Ovary (tissue), 9 donors: ENCODE results near the gene NAT10. TPM values are rescaled to one million over a fixed set of nuclear protein-coding genes. Genes with fewer than 3 reads are reported as not detected.

Experiments
- DNase-seq, 5 donors: peaks; one replicate each; pipeline ENCODE4 v3.0.0-alpha.2; 2019 to 2020
- H3K27ac ChIP-seq, 2 donors: fragments of 200-600 bp; one replicate each; pipeline versions ENCODE4 v1.5.1 to v1.8.0; 2019 to 2022
- H3K27me3 ChIP-seq: fragments of 200-600 bp; one replicate; pipeline ENCODE4 v1.8.0; 2022
- H3K36me3 ChIP-seq: fragments of 200-600 bp; sonication (generic); one replicate; pipeline ENCODE4 v1.5.1; 2019
- H3K4me1 ChIP-seq: one replicate; pipeline ENCODE4 v1.8.1; 2013; ENCODE audit warnings: mild to moderate bottlenecking, moderate library complexity; ENCODE audit not compliant: insufficient read depth
- H3K4me3 ChIP-seq: fragments of 200-600 bp; sonication (generic); one replicate; pipeline ENCODE4 v1.5.1; 2017
- H3K9me3 ChIP-seq, 2 donors: fragments of 200-600 bp in 1 of 2; sonication (generic) in 1 of 2; one replicate each; pipeline versions ENCODE4 v1.5.1 to v1.8.1; 2013 to 2019; ENCODE audit warnings: mild to moderate bottlenecking in 1 of 2, moderate library complexity in 1 of 2
- EP300 ChIP-seq: sonication (generic); formaldehyde crosslinking; IDR thresholded peaks from one replicate; pipeline ENCODE4 v1.6.1; 2017; ENCODE audit warnings: antibody characterized with exemption
- POLR2A ChIP-seq: fragments of 450-650 bp; IDR thresholded peaks from one replicate; pipeline ENCODE4 v1.6.1; 2017; ENCODE audit warnings: antibody characterized with exemption, mild to moderate bottlenecking, moderate library complexity
- WGBS, 3 donors: extraction: QIAGEN DNeasy Blood & Tissue Kit in 1 of 3; methylation state at CpG; one replicate each; pipeline versions ENCODE4 v1.1.5 to v1.1.7; 2013 to 2017; 5-methylcytosine and 5-hydroxymethylcytosine counted together
- intact Hi-C, 4 donors: fragments of 100-400 bp; cut with DNase I; formaldehyde crosslinking; loops; one replicate each; pipeline versions ENCODE4 v1.11.0 to v1.15.1; 2022 to 2023
- polyA plus RNA-seq, 2 donors: library from polyadenylated mRNA; stranded (reverse); fragments of 200-250 nt in 1 of 2; fragments of 350-450 nt in 1 of 2; fragmentation: Illumina TruSeq in 1 of 2; extraction: RNeasy Lipid Tissue Mini Kit (QIAGEN cat#74804) in 1 of 2; gene quantifications; one replicate each; pipeline ENCODE4 v1.2.3, GENCODE V29; 2013 to 2014
- total RNA-seq, 7 donors: library from RNA; depleted of rRNA in 2 of 7; stranded (reverse); fragments of >200 nt in 2 of 7; fragmentation: NEBNext Ultra II Directional in 3 of 7; extraction: Animal tissue kit (Norgen Biotek cat#: 25700) in 3 of 7; gene quantifications; one replicate each; pipeline versions ENCODE4 v1.1.0 to v1.2.4, GENCODE V29; 2016 to 2023
- TF ChIP-seq, protein P1 (sequence below), 3 donors: fragments of 450-650 bp in 2 of 3; fragments of 200-600 bp in 1 of 3; IDR thresholded peaks; one replicate each; pipeline versions ENCODE4 v1.5.1 to v1.8.0; 2016 to 2022; ENCODE audit warnings: antibody characterized with exemption in 3 of 3, mild to moderate bottlenecking in 1 of 3
- donor health status: DM: no; HTN: no; CAD: no; lungs with moderate emphysema.
- donor health status: DM: no; HTN: no; CAD: no.
- donor health status: Bipolar disorder and iron deficiency.
- donor health status: DM: yes; HTN: yes; CAD: no.
- donor health status: DM: no; HTN: no; CAD: no.
- donor health status: DM: yes; HTN: yes; CAD: no.

Gene NAT10
- total and polyA plus RNA-seq, 9 donors = 19.8 to 60.9 (median 49.1) TPM

DNA sequence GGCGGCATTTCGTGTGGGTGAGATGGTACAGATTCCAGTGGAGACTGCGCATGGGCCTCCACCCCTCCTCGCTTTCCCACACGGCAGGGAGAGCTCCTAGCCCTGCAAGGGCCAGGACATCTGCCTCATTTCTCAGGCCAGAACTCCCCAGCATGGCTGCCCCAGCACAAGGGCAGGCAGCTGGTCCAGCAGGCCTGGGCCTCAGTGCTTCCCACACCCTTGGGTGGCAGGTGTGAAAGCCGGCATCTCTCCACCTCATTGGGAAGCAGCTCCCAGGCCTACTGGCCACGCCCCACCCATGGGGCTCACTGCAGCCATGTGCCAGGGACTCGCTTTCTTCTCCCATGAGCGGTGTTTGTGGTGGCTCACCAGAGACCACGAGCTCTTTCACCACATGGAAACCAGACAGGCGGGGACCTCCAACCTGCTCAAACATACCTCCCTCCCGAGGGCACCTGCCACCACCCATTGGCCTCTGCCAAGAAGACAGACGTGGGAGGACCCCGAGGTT lies 79.1 kb downstream of the NAT10 start:
- TF ChIP-seq POLR2A = no peak
- TF ChIP-seq EP300 = no peak
- TF ChIP-seq, protein P1, sequence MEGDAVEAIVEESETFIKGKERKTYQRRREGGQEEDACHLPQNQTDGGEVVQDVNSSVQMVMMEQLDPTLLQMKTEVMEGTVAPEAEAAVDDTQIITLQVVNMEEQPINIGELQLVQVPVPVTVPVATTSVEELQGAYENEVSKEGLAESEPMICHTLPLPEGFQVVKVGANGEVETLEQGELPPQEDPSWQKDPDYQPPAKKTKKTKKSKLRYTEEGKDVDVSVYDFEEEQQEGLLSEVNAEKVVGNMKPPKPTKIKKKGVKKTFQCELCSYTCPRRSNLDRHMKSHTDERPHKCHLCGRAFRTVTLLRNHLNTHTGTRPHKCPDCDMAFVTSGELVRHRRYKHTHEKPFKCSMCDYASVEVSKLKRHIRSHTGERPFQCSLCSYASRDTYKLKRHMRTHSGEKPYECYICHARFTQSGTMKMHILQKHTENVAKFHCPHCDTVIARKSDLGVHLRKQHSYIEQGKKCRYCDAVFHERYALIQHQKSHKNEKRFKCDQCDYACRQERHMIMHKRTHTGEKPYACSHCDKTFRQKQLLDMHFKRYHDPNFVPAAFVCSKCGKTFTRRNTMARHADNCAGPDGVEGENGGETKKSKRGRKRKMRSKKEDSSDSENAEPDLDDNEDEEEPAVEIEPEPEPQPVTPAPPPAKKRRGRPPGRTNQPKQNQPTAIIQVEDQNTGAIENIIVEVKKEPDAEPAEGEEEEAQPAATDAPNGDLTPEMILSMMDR (IDR thresholded peaks at IDR 0.05) = no peak
- intact Hi-C loops = no loop called here
- Histone ChIP-seq H3K4me1 (no peaks in the 10 kb centered on the region), H3K36me3 (no peaks in the 10 kb centered on the region), H3K9me3 (no peaks in the 10 kb centered on the region), H3K27ac (no peak overlapping the region), H3K27me3 (no peaks in the 10 kb centered on the region), H3K4me3 (no peak overlapping the region)
- DNase-seq = no peak
- 89 to 92% (median 91%) methylated on average over 14 of the region's 14 CpGs for WGBS, 3 donors

DNA sequence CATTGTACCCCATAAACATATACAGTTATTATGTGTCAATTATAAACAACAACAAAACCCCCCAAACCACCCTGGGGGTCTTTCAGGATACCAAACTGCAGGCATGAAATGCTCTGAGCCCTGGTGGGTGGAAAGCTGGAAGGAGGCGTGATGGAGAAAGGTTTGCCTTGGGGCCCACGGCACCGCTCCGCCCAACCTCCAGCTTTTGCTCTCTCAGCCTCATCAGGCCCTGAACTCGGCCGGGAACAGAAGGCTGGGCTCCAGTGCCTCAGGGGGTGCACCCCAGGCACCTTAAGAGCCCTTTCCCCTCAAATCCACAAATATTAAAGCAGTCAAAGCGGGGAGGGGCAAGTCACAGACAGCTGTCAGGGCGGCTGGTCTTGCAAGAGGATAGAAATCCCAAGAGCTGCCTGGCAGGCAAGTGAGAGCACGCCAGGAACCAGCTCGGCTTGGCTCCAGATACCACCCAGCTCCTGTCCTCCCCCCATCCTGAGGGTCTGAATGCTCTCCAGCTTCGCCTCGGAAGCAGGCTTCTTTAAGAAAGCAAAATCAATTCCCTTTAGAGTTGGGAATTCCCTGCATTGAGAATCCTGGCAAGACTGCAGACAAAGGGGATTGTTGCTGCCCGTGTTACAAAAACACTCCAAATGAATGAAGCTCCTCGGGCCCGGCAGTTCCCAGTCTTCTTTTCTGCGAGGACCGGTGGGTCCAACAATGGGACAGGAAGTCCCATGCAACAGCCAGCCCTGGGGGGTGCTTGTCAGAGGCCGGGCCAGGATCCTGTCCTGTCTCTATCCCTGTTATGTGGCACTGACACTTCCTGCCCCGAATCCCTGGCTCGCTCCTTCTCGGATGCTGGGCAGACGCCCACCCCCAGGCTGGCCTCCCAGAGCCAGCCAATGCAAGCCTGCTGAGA lies 80.8 kb downstream of the NAT10 start:
- no peak for TF ChIP-seq POLR2A
- TF ChIP-seq, protein P1 (IDR thresholded peaks at IDR 0.05) = no peak
- no peak for TF ChIP-seq EP300
- DNase-seq = no peak
- Histone ChIP-seq H3K4me3 (no peak overlapping the region), H3K9me3 (no peaks in the 10 kb centered on the region), H3K27ac (no peak overlapping the region), H3K36me3 (no peaks in the 10 kb centered on the region), H3K4me1 (no peaks in the 10 kb centered on the region), H3K27me3 (no peaks in the 10 kb centered on the region)
- intact Hi-C loops = no loop called here
- 76 to 81% (median 80%) methylated on average over 22 of the region's 22 CpGs for WGBS, 3 donors

DNA sequence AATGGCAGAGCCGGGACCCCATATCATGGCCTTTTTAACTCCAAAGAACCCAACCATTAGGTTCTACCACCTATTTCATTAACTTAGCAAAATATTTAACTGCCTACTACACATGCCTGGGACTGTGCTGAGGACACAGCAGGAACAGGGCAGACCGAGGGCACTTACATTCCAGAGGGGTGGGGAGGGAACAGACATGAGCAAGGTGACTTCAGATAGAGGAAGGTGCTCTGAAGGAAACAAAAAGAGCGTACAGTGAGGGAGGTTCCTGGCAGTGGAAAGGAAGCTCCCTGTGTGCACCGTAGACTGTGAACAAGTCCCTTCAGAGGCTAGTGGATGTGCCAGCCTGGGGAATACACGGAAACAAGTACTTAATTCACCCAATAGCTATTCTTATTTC lies 82.8 kb downstream of the NAT10 start:
- Histone ChIP-seq H3K4me3 (no peak overlapping the region), H3K9me3 (no peaks in the 10 kb centered on the region), H3K27me3 (no peaks in the 10 kb centered on the region), H3K36me3 (no peaks in the 10 kb centered on the region), H3K27ac (no peak overlapping the region), H3K4me1 (peaks cover 2% of the 10 kb centered on the region)
- 87 to 90% (median 89%) methylated on average over 5 of the region's 5 CpGs for WGBS, 3 donors
- TF ChIP-seq POLR2A = no peak
- TF ChIP-seq, protein P1 (IDR thresholded peaks at IDR 0.05) = no peak
- no peak for TF ChIP-seq EP300
- intact Hi-C loops = no loop called here
- DNase-seq = no peak

DNA sequence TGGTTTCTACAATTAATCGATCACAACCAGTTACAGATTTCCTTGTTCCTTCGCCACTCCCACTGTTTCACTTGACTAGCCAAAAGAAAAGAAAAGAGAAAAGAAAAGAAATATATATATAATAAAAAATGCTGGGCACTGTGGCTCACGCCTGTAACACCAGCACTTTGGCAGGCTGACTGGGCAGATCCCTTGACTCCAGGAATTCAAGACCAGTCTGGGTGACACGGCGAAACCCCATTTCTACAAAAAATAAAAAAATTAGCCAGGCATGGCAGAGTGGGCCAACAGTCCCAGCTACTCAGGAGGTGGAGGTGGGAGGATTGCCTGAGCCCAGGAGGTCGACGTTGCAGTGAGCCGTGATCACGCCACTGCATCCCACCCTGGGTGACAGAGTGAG lies 83.8 kb downstream of the NAT10 start:
- no peaks in the 10 kb centered on the region for H3K9me3 ChIP-seq
- TF ChIP-seq POLR2A = no peak
- TF ChIP-seq, protein P1 (IDR thresholded peaks at IDR 0.05) = no peak
- intact Hi-C loops = no loop called here
- 82 to 87% (median 86%) methylated on average over 9 of the region's 9 CpGs for WGBS, 3 donors
- DNase-seq = no peak
- no peaks in the 10 kb centered on the region for H3K27me3 ChIP-seq
- no peaks in the 10 kb centered on the region for H3K36me3 ChIP-seq
- no peak overlapping the region for H3K4me3 ChIP-seq
- H3K4me1 ChIP-seq = peaks cover 2% of the 10 kb centered on the region
- H3K27ac ChIP-seq = no peak overlapping the region
